ENCODE data around the gene OR51I2. TPM values are rescaled to one million over a fixed set of nuclear protein-coding genes. Genes with fewer than 3 reads are reported as not detected.

The OR51I2 gene
- total and polyA plus RNA-seq, 5 donors from 2014 or later = not detected

Other genes starting within 250 kb of the OR51I2 start
- not detected for gene OR51V1, start 248.6 kb upstream of the OR51I2 start, total RNA-seq
- not detected for gene OR51V1, start 248.6 kb upstream of the OR51I2 start, polyA plus RNA-seq
- 2.7 TPM for gene HBB, start 222.3 kb upstream of the OR51I2 start, total RNA-seq
- gene HBB, start 222.3 kb upstream of the OR51I2 start, polyA plus RNA-seq = 1 to 10 TPM in 1 of 4 donors, under 1 TPM in 2, not detected in 1; 0.37 to 4.4 (median 0.47) TPM
- gene HBD, start 214.8 kb upstream of the OR51I2 start, total RNA-seq = not detected
- gene HBD, start 214.8 kb upstream of the OR51I2 start, polyA plus RNA-seq = not detected
- gene HBG1, start 199.5 kb upstream of the OR51I2 start, total RNA-seq = not detected
- not detected for gene HBG1, start 199.5 kb upstream of the OR51I2 start, polyA plus RNA-seq
- gene HBG2, start 194.5 kb upstream of the OR51I2 start, total RNA-seq = not detected
- not detected for gene HBG2, start 194.5 kb upstream of the OR51I2 start, polyA plus RNA-seq
- not detected for gene HBE1, start 179.4 kb upstream of the OR51I2 start, total RNA-seq
- gene HBE1, start 179.4 kb upstream of the OR51I2 start, polyA plus RNA-seq = not detected
- not detected for gene OR51B4, start 147.4 kb upstream of the OR51I2 start, total RNA-seq
- not detected for gene OR51B4, start 147.4 kb upstream of the OR51I2 start, polyA plus RNA-seq
- not detected for gene OR51B2, start 125.0 kb upstream of the OR51I2 start, total RNA-seq
- not detected for gene OR51B2, start 125.0 kb upstream of the OR51I2 start, polyA plus RNA-seq
- gene OR51B5, start 105.8 kb upstream of the OR51I2 start, total RNA-seq = not detected
- gene OR51B5, start 105.8 kb upstream of the OR51I2 start, polyA plus RNA-seq = under 1 TPM in 1 of 4 donors, not detected in 3; 0.41 TPM
- gene OR51B6, start 97.8 kb upstream of the OR51I2 start, total RNA-seq = not detected
- gene OR51B6, start 97.8 kb upstream of the OR51I2 start, polyA plus RNA-seq = not detected
- gene OR51M1, start 65.5 kb upstream of the OR51I2 start, total RNA-seq = not detected
- not detected for gene OR51M1, start 65.5 kb upstream of the OR51I2 start, polyA plus RNA-seq
- not detected for gene OR51Q1, start 27.2 kb upstream of the OR51I2 start, total RNA-seq
- not detected for gene OR51Q1, start 27.2 kb upstream of the OR51I2 start, polyA plus RNA-seq
- not detected for gene OR51I1, start 7.8 kb upstream of the OR51I2 start, total RNA-seq
- gene OR51I1, start 7.8 kb upstream of the OR51I2 start, polyA plus RNA-seq = not detected
- gene OR52D1, start 39.4 kb downstream of the OR51I2 start, total RNA-seq = not detected
- gene OR52D1, start 39.4 kb downstream of the OR51I2 start, polyA plus RNA-seq = not detected
- 0.49 TPM for gene UBQLN3, start 60.6 kb downstream of the OR51I2 start, total RNA-seq
- not detected for gene UBQLN3, start 60.6 kb downstream of the OR51I2 start, polyA plus RNA-seq
- gene UBQLNL, start 67.4 kb downstream of the OR51I2 start, total RNA-seq = 0.32 TPM
- gene UBQLNL, start 67.4 kb downstream of the OR51I2 start, polyA plus RNA-seq = not detected
- gene OR52H1, start 99.2 kb downstream of the OR51I2 start, total RNA-seq = 0.37 TPM
- gene OR52H1, start 99.2 kb downstream of the OR51I2 start, polyA plus RNA-seq = not detected
- gene OR52B6, start 131.6 kb downstream of the OR51I2 start, total RNA-seq = not detected
- gene OR52B6, start 131.6 kb downstream of the OR51I2 start, polyA plus RNA-seq = not detected
- not detected for gene TRIM6, start 147.3 kb downstream of the OR51I2 start, total RNA-seq
- gene TRIM6, start 147.3 kb downstream of the OR51I2 start, polyA plus RNA-seq = under 1 TPM in 1 of 4 donors, not detected in 3; 0.91 TPM
- 9.8 TPM for gene TRIM34, start 175.7 kb downstream of the OR51I2 start, total RNA-seq
- gene TRIM34, start 175.7 kb downstream of the OR51I2 start, polyA plus RNA-seq = 10 to 100 TPM; 17.5 to 21.3 (median 19.5) TPM
- gene TRIM5, start 235.8 kb downstream of the OR51I2 start, total RNA-seq = 15.2 TPM
- 1 to 10 TPM; 6.0 to 7.7 (median 7.5) TPM for gene TRIM5, start 235.8 kb downstream of the OR51I2 start, polyA plus RNA-seq
- gene TRIM22, start 240.5 kb downstream of the OR51I2 start, total RNA-seq = 378 TPM
- 100 to 1,000 TPM; 233 to 336 (median 250) TPM for gene TRIM22, start 240.5 kb downstream of the OR51I2 start, polyA plus RNA-seq

Measured in CD4-positive, CD25-positive, alpha-beta regulatory T cell (primary cell).